Activated CD8-positive, alpha-beta T cell treated with anti-CD3 and anti-CD28 coated beads for 36 hours (primary cell): Measurements from ENCODE around the gene SDCCAG8. TPM values are rescaled to one million over a fixed set of nuclear protein-coding genes. Genes with fewer than 3 reads are reported as not detected.

ENCODE experiments used
- ATAC-seq: fragments of 200-7000 bp; cut with Tn5 transposase; one replicate; pipeline ENCODE4 v1.10.0; 2021; ENCODE audit warnings: mild to moderate bottlenecking, moderate library complexity
- CTCF ChIA-PET: fragments of 350-600 bp; sonication (Branson Sonifier 250); formaldehyde crosslinking; loops from one replicate; lab custom pipeline; 2021; ENCODE audit warnings: antibody characterized with exemption; lab: Charles Lee
- POLR2A ChIA-PET: fragments of 350-600 bp; sonication (Branson Sonifier 250); formaldehyde crosslinking; loops from one replicate; lab custom pipeline; 2021; ENCODE audit warnings: antibody characterized with exemption; lab: Charles Lee
- DNase-seq: peaks from one replicate; pipeline ENCODE4 v3.0.0-alpha.2; 2020
- H3K27ac Mint-ChIP-seq: one replicate; pipeline ENCODE4 v1.8.0; 2021; ENCODE audit warnings: mild to moderate bottlenecking, mixed read lengths
- H3K27me3 Mint-ChIP-seq: one replicate; pipeline ENCODE4 v1.8.0; 2021; ENCODE audit warnings: mixed read lengths
- H3K36me3 Mint-ChIP-seq: one replicate; pipeline ENCODE4 v1.8.0; 2021; ENCODE audit warnings: low read depth, mixed read lengths
- H3K4me1 Mint-ChIP-seq: one replicate; pipeline ENCODE4 v1.8.0; 2021; ENCODE audit warnings: low read depth, mixed read lengths
- H3K4me3 Mint-ChIP-seq: one replicate; pipeline ENCODE4 v1.8.0; 2021; ENCODE audit warnings: mild to moderate bottlenecking, moderate library complexity, mixed read lengths
- H3K9me3 Mint-ChIP-seq: one replicate; pipeline ENCODE4 v1.8.0; 2021; ENCODE audit warnings: mixed read lengths
- intact Hi-C: fragments of 100-400 bp; cut with micrococcal nuclease; formaldehyde crosslinking; loops from one replicate; pipeline ENCODE4 v1.10.0; 2022
- total RNA-seq, 2 experiments: library from RNA; stranded (reverse); gene quantifications; one replicate each; pipeline ENCODE4 v1.2.3, GENCODE V29; 2021
- TF ChIP-seq, protein P1 (sequence below): fragments of 200-600 bp; IDR thresholded peaks from one replicate; pipeline ENCODE4 v1.8.0; 2022; ENCODE audit warnings: antibody characterized with exemption, mild to moderate bottlenecking

SDCCAG8 gene
- total RNA-seq, 2 experiments from 2014 or later: 22.4 to 22.6 TPM

DNA sequence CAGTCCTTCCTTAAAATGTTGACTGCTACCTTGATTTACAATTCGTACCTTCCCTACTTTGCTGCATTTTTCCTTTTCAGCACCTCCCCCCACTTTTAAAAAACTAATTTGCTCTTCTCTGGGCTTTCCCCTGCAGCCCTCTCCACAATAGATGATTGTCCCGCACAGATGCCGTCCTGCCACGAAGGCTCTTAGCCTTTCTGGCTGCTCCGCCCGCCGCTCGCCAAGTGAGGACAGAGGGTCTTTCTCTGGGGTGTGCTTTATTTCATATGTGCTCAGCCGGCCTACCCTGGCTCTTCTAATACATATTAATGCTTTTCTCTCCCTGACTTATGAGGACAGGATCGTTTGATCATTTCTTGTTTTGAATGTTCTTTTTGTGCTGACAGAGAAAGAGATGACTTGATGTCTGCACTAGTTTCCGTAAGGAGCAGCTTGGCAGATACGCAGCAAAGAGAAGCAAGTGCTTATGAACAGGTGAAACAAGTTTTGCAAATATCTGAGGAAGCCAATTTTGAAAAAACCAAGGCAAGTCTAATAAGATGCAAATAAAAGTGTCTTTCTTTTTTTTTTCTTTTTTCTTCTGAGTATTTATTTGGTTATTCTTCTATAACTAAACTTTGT lies 60.6 kb downstream of the SDCCAG8 start:
- peaks cover 15% of the 10 kb centered on the region for H3K36me3 Mint-ChIP-seq
- H3K4me1 Mint-ChIP-seq: peaks cover 2% of the 10 kb centered on the region
- ChIA-PET POLR2A (no interaction called here), CTCF (no interaction called here)
- H3K9me3 Mint-ChIP-seq: no peaks in the 10 kb centered on the region
- intact Hi-C loops: no loop called here
- no peaks in the 10 kb centered on the region for H3K27me3 Mint-ChIP-seq
- no peak for DNase-seq
- H3K27ac Mint-ChIP-seq: no peak overlapping the region
- TF ChIP-seq, protein P1, sequence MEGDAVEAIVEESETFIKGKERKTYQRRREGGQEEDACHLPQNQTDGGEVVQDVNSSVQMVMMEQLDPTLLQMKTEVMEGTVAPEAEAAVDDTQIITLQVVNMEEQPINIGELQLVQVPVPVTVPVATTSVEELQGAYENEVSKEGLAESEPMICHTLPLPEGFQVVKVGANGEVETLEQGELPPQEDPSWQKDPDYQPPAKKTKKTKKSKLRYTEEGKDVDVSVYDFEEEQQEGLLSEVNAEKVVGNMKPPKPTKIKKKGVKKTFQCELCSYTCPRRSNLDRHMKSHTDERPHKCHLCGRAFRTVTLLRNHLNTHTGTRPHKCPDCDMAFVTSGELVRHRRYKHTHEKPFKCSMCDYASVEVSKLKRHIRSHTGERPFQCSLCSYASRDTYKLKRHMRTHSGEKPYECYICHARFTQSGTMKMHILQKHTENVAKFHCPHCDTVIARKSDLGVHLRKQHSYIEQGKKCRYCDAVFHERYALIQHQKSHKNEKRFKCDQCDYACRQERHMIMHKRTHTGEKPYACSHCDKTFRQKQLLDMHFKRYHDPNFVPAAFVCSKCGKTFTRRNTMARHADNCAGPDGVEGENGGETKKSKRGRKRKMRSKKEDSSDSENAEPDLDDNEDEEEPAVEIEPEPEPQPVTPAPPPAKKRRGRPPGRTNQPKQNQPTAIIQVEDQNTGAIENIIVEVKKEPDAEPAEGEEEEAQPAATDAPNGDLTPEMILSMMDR: no peak
- ATAC-seq: no peak
- no peak overlapping the region for H3K4me3 Mint-ChIP-seq

DNA sequence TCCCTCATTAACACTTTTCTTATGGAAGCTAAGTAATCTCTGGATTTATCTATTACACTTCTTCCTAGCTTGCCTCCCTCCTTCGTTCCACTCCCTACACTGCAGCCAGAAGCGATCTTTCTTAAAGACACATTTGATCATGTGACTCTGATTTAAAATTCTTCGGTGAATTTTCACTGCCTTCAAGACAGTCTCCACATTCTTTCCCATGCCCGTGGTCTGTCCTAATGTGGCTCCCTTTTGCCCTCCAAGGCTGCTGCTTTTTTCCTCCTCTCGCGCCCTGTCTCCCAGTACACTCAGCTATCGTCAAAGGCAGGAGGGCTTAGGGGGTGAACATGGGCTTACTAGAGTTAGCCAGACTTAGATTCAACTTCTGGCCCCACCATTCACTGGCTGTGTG lies 64.4 kb downstream of the SDCCAG8 start:
- ATAC-seq (no peak), DNase-seq (no peak)
- no peak overlapping the region for H3K4me3 Mint-ChIP-seq
- H3K4me1 Mint-ChIP-seq: no peaks in the 10 kb centered on the region
- H3K9me3 Mint-ChIP-seq: no peaks in the 10 kb centered on the region
- no peak overlapping the region for H3K27ac Mint-ChIP-seq
- POLR2A ChIA-PET: no interaction called here
- no peaks in the 10 kb centered on the region for H3K27me3 Mint-ChIP-seq
- TF ChIP-seq, protein P1: no peak
- intact Hi-C loops: no loop called here
- peaks cover 13% of the 10 kb centered on the region for H3K36me3 Mint-ChIP-seq
- CTCF ChIA-PET: no interaction called here

DNA sequence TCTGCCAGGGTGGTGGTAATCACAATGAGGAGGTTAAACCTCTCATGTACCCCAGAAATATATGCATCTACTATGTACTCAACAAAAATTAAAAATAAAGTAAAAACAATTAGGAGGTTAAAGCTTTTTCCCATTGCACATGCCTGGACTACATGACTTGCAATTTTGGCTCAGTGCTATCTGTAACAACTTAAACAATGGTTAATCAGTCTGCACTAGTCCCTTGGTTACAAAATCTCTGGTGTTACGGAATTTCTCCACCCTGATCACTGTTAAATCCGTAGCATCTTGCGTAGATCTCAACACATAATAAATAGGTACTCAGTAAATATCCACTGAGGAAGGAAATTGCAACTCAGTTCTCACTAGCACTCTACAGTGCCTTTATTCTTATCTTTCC lies 66.5 kb downstream of the SDCCAG8 start:
- H3K9me3 Mint-ChIP-seq: no peaks in the 10 kb centered on the region
- POLR2A ChIA-PET: no interaction called here
- H3K4me3 Mint-ChIP-seq: no peak overlapping the region
- DNase-seq: no peak
- intact Hi-C loops: no loop called here
- TF ChIP-seq, protein P1: no peak
- no peaks in the 10 kb centered on the region for H3K27me3 Mint-ChIP-seq
- ATAC-seq: no peak
- H3K4me1 Mint-ChIP-seq: no peaks in the 10 kb centered on the region
- no peak overlapping the region for H3K27ac Mint-ChIP-seq
- CTCF ChIA-PET: no interaction called here
- H3K36me3 Mint-ChIP-seq: peaks cover 6% of the 10 kb centered on the region

DNA sequence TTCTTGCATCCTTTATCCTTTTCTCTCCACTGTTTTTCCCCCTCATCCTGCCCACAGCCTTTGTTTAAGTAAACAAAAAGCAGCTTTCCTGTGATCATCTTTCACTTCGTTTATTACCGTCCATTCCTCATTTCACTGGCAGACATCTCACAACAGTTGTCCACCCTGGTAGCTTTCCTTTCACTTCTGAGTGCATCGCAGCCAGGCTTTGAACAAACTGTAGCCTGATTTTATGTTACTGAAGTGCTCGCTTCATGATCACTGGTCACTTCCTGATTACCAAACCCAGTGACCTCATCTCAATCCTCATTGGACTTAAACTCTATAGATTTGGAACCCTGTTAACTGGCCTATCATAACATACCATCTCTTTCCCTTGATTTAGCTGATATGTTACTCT lies 67.7 kb downstream of the SDCCAG8 start:
- DNase-seq (no peak), ATAC-seq (no peak)
- CTCF ChIA-PET: interaction anchor here (1.6 kb wide), 1 partner anchor 14 kb away, joined by 4 read pairs; no protein-coding TSS in a partner anchor
- no peak overlapping the region for H3K4me3 Mint-ChIP-seq
- no peaks in the 10 kb centered on the region for H3K27me3 Mint-ChIP-seq
- intact Hi-C loops: no loop called here
- H3K36me3 Mint-ChIP-seq: peaks cover 1% of the 10 kb centered on the region
- H3K9me3 Mint-ChIP-seq: no peaks in the 10 kb centered on the region
- POLR2A ChIA-PET: no interaction called here
- TF ChIP-seq, protein P1: no peak
- H3K27ac Mint-ChIP-seq: no peak overlapping the region
- no peaks in the 10 kb centered on the region for H3K4me1 Mint-ChIP-seq

DNA sequence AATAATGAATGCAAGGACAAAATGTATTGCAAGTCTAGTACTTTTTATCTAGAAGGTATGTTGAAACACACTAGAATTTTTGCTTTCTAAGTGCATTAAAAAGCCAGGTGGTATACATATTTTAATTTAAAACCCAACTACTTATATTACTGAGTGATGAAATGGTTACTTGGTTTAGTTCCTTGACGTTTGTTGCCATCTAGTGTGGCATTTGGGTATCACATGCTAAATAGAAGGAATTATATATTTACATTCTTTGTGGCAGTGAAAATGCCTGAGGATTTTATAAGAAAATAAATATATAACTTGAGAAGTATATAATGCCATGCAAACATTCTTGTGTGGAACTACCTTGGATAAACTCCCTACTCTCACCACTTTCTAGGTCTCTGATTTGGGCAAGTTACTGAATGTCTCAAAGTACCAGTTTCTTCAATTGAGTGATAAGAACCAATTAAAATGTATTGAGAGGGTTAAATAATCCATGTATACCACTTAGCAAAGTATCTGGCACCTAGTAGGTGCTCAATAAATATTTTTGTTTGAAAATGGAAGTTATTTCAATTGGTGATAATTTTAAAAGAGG lies 69.6 kb downstream of the SDCCAG8 start:
- Mint-ChIP-seq H3K36me3 (no peaks in the 10 kb centered on the region), H3K9me3 (no peaks in the 10 kb centered on the region), H3K27ac (no peak overlapping the region), H3K4me1 (no peaks in the 10 kb centered on the region), H3K4me3 (no peak overlapping the region), H3K27me3 (no peaks in the 10 kb centered on the region)
- TF ChIP-seq, protein P1: peak; percentile 84
- peak; percentile 71 for ATAC-seq
- POLR2A ChIA-PET: no interaction called here
- intact Hi-C loops: loop anchor here (5.0 kb wide), 1 partner anchor 858 kb away; no protein-coding TSS in a partner anchor
- CTCF ChIA-PET: no interaction called here
- DNase-seq: peak; percentile 34
